ENCODE data around the gene IPMK.

The IPMK gene

DNA sequence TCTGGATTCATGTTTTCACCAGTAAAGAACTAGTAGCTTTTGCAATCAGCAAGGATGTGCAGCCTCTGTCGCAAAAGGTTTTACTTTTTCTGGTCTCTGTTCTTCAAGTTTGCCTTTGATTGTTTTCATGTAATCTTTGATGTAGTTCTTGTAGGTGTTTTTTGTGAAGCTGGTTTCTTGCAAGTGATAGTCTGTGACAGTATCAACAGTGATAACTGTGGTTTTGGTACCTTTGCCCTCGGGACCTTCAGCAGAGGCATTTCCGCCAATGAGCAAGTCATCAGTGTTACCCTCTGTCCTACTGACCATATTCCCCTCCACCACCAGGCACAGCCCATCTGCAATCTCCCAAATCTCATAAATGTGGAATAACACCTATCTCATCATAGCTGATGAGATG is 55.1 kb downstream of the IPMK start:
- H3K9ac ChIP-seq (ENCODE audit: low read depth, low read length, poor library complexity), result no peak overlapping the region
- no peaks in the 10 kb centered on the region for H3K27me3 ChIP-seq (ENCODE audit: control insufficient read depth in 3 of 3, insufficient read depth in 3 of 3, low read depth in 1 of 3, low read length in 3 of 3)
- H3K23ac ChIP-seq (ENCODE audit: low read depth, low read length, poor library complexity), result no peak overlapping the region
- no peak overlapping the region for H3K4me3 ChIP-seq (ENCODE audit: low read length in 2 of 2)
- peaks cover 0 to 3% of the 10 kb centered on the region in 2 donors for H3K4me1 ChIP-seq (ENCODE audit: control insufficient read depth in 2 of 2, insufficient read depth in 1 of 2, low read depth in 1 of 2, low read length in 2 of 2)
- no peak overlapping the region for H2AK5ac ChIP-seq (ENCODE audit: low read depth, low read length)
- no peak overlapping the region for H2BK15ac ChIP-seq (ENCODE audit: low read length)
- no peak overlapping the region for H3K4me2 ChIP-seq (ENCODE audit: insufficient read depth, low read length, poor library complexity, severe bottlenecking)
- no peak overlapping the region for H3K18ac ChIP-seq (ENCODE audit: low read length)
- no peak overlapping the region for H4K91ac ChIP-seq (ENCODE audit: low read depth, low read length, poor library complexity)
- H3K79me1 ChIP-seq (ENCODE audit: low read depth, low read length), result no peaks in the 10 kb centered on the region
- H3K14ac ChIP-seq (ENCODE audit: low read length), result no peak overlapping the region
- no peak overlapping the region for H3K27ac ChIP-seq (replicated peaks; ENCODE audit: low read length)
- no peak for DNase-seq (ENCODE audit: low spot score)
- H3K4ac ChIP-seq (ENCODE audit: low read length), result no peak overlapping the region
- no peak overlapping the region for H2BK120ac ChIP-seq (ENCODE audit: low read depth, low read length)
- no peak overlapping the region for H2AFZ ChIP-seq (ENCODE audit: low read length)
- no peak overlapping the region for H2BK12ac ChIP-seq (ENCODE audit: low read length)
- H3K36me3 ChIP-seq (replicated peaks in 1 of 2; ENCODE audit: control insufficient read depth in 2 of 2, insufficient read depth in 2 of 2, low read length in 2 of 2), result peaks cover 0 to 12% of the 10 kb centered on the region in 2 donors
- no peak overlapping the region for H2BK5ac ChIP-seq (ENCODE audit: low read length)
- no peak overlapping the region for H4K8ac ChIP-seq (ENCODE audit: low read depth, low read length)
- no peaks in the 10 kb centered on the region for H3K9me3 ChIP-seq (replicated peaks in 1 of 2; ENCODE audit: control insufficient read depth in 2 of 2, insufficient read depth in 1 of 2, low read depth in 1 of 2, low read length in 2 of 2)
- no CpG with 5 or more reads among the region's 3 CpGs for WGBS, 2 donors (ENCODE audit: extremely low coverage in 2 of 2, insufficient read length in 2 of 2, insufficient replicate concordance in 1 of 2)

DNA sequence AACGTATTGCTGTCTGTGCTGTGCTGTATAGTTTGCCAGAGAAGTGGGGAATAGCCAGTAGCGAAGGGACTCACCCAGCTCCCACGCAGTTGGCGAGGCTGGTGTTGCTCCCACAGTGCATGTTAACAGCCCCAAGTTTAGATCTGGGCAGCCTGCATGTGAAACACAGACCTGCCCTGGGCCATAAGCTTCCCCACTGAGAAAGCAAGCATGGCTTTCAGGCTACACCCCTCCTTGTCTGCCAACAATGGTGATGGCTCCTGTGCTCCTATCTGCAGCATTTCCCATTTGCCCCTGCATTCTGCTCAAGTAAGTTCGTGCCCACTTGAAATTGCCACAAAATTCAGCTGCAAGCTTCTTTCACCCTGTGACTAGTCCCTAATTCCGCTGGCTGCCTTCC is 57.5 kb downstream of the IPMK start:
- Histone ChIP-seq H2BK120ac (ENCODE audit: low read depth, low read length) (no peak overlapping the region), H3K4me1 (ENCODE audit: control insufficient read depth in 2 of 2, insufficient read depth in 1 of 2, low read depth in 1 of 2, low read length in 2 of 2) (peaks cover 0 to 3% of the 10 kb centered on the region in 2 donors), H3K4ac (ENCODE audit: low read length) (no peak overlapping the region), H3K18ac (ENCODE audit: low read length) (no peak overlapping the region), H3K79me1 (ENCODE audit: low read depth, low read length) (no peaks in the 10 kb centered on the region), H2AFZ (ENCODE audit: low read length) (no peak overlapping the region), H3K23ac (ENCODE audit: low read depth, low read length, poor library complexity) (no peak overlapping the region), H3K14ac (ENCODE audit: low read length) (no peak overlapping the region), H3K4me3 (ENCODE audit: low read length in 2 of 2) (no peak overlapping the region), H3K9ac (ENCODE audit: low read depth, low read length, poor library complexity) (no peak overlapping the region), H3K36me3 (replicated peaks in 1 of 2; ENCODE audit: control insufficient read depth in 2 of 2, insufficient read depth in 2 of 2, low read length in 2 of 2) (peaks cover 0 to 12% of the 10 kb centered on the region in 2 donors), H4K8ac (ENCODE audit: low read depth, low read length) (no peak overlapping the region), H2AK5ac (ENCODE audit: low read depth, low read length) (no peak overlapping the region), H3K27ac (replicated peaks; ENCODE audit: low read length) (no peak overlapping the region), H3K9me3 (replicated peaks in 1 of 2; ENCODE audit: control insufficient read depth in 2 of 2, insufficient read depth in 1 of 2, low read depth in 1 of 2, low read length in 2 of 2) (no peaks in the 10 kb centered on the region), H3K4me2 (ENCODE audit: insufficient read depth, low read length, poor library complexity, severe bottlenecking) (no peak overlapping the region), H2BK15ac (ENCODE audit: low read length) (no peak overlapping the region), H2BK12ac (ENCODE audit: low read length) (no peak overlapping the region), H3K27me3 (ENCODE audit: control insufficient read depth in 3 of 3, insufficient read depth in 3 of 3, low read depth in 1 of 3, low read length in 3 of 3) (no peaks in the 10 kb centered on the region), H2BK5ac (ENCODE audit: low read length) (no peak overlapping the region), H4K91ac (ENCODE audit: low read depth, low read length, poor library complexity) (no peak overlapping the region)
- no peak for DNase-seq (ENCODE audit: low spot score)
- no CpG with 5 or more reads among the region's 6 CpGs for WGBS, 2 donors (ENCODE audit: extremely low coverage in 2 of 2, insufficient read length in 2 of 2, insufficient replicate concordance in 1 of 2)

DNA sequence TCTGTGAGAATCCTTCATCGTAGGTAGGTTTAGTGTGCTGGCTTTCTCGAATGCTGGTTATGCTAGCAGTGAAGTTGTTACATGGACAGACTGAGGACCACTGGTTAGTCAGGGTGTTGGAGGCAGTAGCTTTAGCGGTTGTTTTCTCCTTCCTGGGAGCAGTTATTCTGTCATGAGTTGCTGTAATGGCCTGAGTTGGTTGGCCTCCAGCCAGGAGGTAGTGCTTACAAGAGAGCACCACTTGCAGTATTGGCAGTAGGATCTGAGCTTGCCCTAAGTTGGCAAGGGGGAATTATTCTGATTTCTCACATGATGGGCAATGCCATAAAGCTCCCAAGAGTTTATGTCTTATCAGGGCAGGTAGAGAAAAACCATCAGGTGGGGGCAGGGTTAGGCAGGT is 58.0 kb downstream of the IPMK start:
- Histone ChIP-seq H3K9ac (ENCODE audit: low read depth, low read length, poor library complexity) (no peak overlapping the region), H2BK5ac (ENCODE audit: low read length) (no peak overlapping the region), H2BK15ac (ENCODE audit: low read length) (no peak overlapping the region), H2AK5ac (ENCODE audit: low read depth, low read length) (no peak overlapping the region), H3K4me2 (ENCODE audit: insufficient read depth, low read length, poor library complexity, severe bottlenecking) (no peak overlapping the region), H2AFZ (ENCODE audit: low read length) (no peak overlapping the region), H3K27me3 (ENCODE audit: control insufficient read depth in 3 of 3, insufficient read depth in 3 of 3, low read depth in 1 of 3, low read length in 3 of 3) (no peaks in the 10 kb centered on the region), H3K9me3 (replicated peaks in 1 of 2; ENCODE audit: control insufficient read depth in 2 of 2, insufficient read depth in 1 of 2, low read depth in 1 of 2, low read length in 2 of 2) (no peaks in the 10 kb centered on the region), H3K14ac (ENCODE audit: low read length) (no peak overlapping the region), H4K8ac (ENCODE audit: low read depth, low read length) (no peak overlapping the region), H3K4ac (ENCODE audit: low read length) (no peak overlapping the region), H3K27ac (replicated peaks; ENCODE audit: low read length) (no peak overlapping the region), H4K91ac (ENCODE audit: low read depth, low read length, poor library complexity) (no peak overlapping the region), H2BK12ac (ENCODE audit: low read length) (no peak overlapping the region), H3K23ac (ENCODE audit: low read depth, low read length, poor library complexity) (no peak overlapping the region), H3K18ac (ENCODE audit: low read length) (no peak overlapping the region), H2BK120ac (ENCODE audit: low read depth, low read length) (no peak overlapping the region), H3K4me1 (ENCODE audit: control insufficient read depth in 2 of 2, insufficient read depth in 1 of 2, low read depth in 1 of 2, low read length in 2 of 2) (peaks cover 0 to 3% of the 10 kb centered on the region in 2 donors), H3K36me3 (replicated peaks in 1 of 2; ENCODE audit: control insufficient read depth in 2 of 2, insufficient read depth in 2 of 2, low read length in 2 of 2) (peaks cover 0 to 12% of the 10 kb centered on the region in 2 donors), H3K4me3 (ENCODE audit: low read length in 2 of 2) (no peak overlapping the region), H3K79me1 (ENCODE audit: low read depth, low read length) (no peaks in the 10 kb centered on the region)
- WGBS, 2 donors (ENCODE audit: extremely low coverage in 2 of 2, insufficient read length in 2 of 2, insufficient replicate concordance in 1 of 2), result no CpG with 5 or more reads among the region's 3 CpGs
- DNase-seq (ENCODE audit: low spot score), result no peak

DNA sequence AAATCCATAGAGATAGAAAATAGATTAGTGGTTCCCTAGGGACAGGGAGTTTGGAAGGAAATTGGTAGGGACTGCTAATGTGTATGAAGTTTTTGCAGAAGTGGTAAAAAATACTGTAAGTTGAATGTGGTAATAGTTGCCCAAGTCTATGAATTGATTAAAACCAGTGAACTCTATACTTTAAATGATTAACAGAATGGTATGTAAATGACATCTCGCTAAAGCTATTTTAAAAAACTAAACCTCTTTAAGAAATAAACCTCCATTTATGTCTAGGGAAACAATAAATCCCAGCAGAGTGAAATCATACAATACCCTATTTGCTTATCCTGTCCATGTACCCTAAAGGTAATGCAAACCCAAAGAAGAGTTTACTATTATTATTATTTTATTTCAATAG is 61.4 kb downstream of the IPMK start:
- no peak overlapping the region for H3K4me2 ChIP-seq (ENCODE audit: insufficient read depth, low read length, poor library complexity, severe bottlenecking)

More for the DNA sequence above, 61.4 kb downstream of the IPMK start:
- H2AFZ ChIP-seq (ENCODE audit: low read length), result no peak overlapping the region
- peaks cover 0 to 3% of the 10 kb centered on the region in 2 donors for H3K4me1 ChIP-seq (ENCODE audit: control insufficient read depth in 2 of 2, insufficient read depth in 1 of 2, low read depth in 1 of 2, low read length in 2 of 2)
- no peak for DNase-seq (ENCODE audit: low spot score)
- no peak overlapping the region for H4K91ac ChIP-seq (ENCODE audit: low read depth, low read length, poor library complexity)
- no peak overlapping the region for H2BK120ac ChIP-seq (ENCODE audit: low read depth, low read length)
- H3K9me3 ChIP-seq (replicated peaks in 1 of 2; ENCODE audit: control insufficient read depth in 2 of 2, insufficient read depth in 1 of 2, low read depth in 1 of 2, low read length in 2 of 2), result no peaks in the 10 kb centered on the region
- H3K27ac ChIP-seq (replicated peaks; ENCODE audit: low read length), result no peak overlapping the region
- no peak overlapping the region for H3K4me3 ChIP-seq (ENCODE audit: low read length in 2 of 2)
- no peak overlapping the region for H3K9ac ChIP-seq (ENCODE audit: low read depth, low read length, poor library complexity)
- no peak overlapping the region for H2BK5ac ChIP-seq (ENCODE audit: low read length)
- H3K23ac ChIP-seq (ENCODE audit: low read depth, low read length, poor library complexity), result no peak overlapping the region
- no peak overlapping the region for H3K14ac ChIP-seq (ENCODE audit: low read length)
- no peak overlapping the region for H4K8ac ChIP-seq (ENCODE audit: low read depth, low read length)
- peaks cover 0 to 4% of the 10 kb centered on the region in 2 donors for H3K36me3 ChIP-seq (replicated peaks in 1 of 2; ENCODE audit: control insufficient read depth in 2 of 2, insufficient read depth in 2 of 2, low read length in 2 of 2)
- no peak overlapping the region for H3K18ac ChIP-seq (ENCODE audit: low read length)
- H3K79me1 ChIP-seq (ENCODE audit: low read depth, low read length), result no peaks in the 10 kb centered on the region
- no peaks in the 10 kb centered on the region for H3K27me3 ChIP-seq (ENCODE audit: control insufficient read depth in 3 of 3, insufficient read depth in 3 of 3, low read depth in 1 of 3, low read length in 3 of 3)
- H3K4ac ChIP-seq (ENCODE audit: low read length), result no peak overlapping the region
- no peak overlapping the region for H2BK12ac ChIP-seq (ENCODE audit: low read length)
- no peak overlapping the region for H2AK5ac ChIP-seq (ENCODE audit: low read depth, low read length)
- no CpG with 5 or more reads among the region's 1 CpG for WGBS, 2 donors (ENCODE audit: extremely low coverage in 2 of 2, insufficient read length in 2 of 2, insufficient replicate concordance in 1 of 2)
- H2BK15ac ChIP-seq (ENCODE audit: low read length), result no peak overlapping the region
